Rectal smooth muscle tissue (tissue), 1 donor: ENCODE data around the gene FOXRED2.

Experiments used
- H3K27ac ChIP-seq: one replicate; pipeline ENCODE4 v1.7.0; 2013; ENCODE audit warnings: low read depth, low read length, inconsistent platforms
- H3K27me3 ChIP-seq: one replicate; pipeline ENCODE4 v1.7.0; 2013; ENCODE audit warnings: low read length; ENCODE audit not compliant: control insufficient read depth, insufficient read depth
- H3K36me3 ChIP-seq: one replicate; pipeline ENCODE4 v1.7.0; 2013; ENCODE audit warnings: low read length; ENCODE audit not compliant: control insufficient read depth, insufficient read depth
- H3K4me1 ChIP-seq: one replicate; pipeline ENCODE4 v1.7.0; 2013; ENCODE audit warnings: low read length; ENCODE audit not compliant: control insufficient read depth, insufficient read depth
- H3K4me3 ChIP-seq: one replicate; pipeline ENCODE4 v1.7.0; 2013; ENCODE audit warnings: low read length
- H3K9ac ChIP-seq: one replicate; pipeline ENCODE4 v1.7.0; 2013; ENCODE audit warnings: low read length

Gene FOXRED2

GRCh38 chr22:36510966-36511881 is 4.4 kb upstream of the FOXRED2 start:
- H3K36me3 ChIP-seq: peaks cover 39% of the 10 kb centered on the region
- no peak overlapping the region for H3K27ac ChIP-seq
- peaks cover 8% of the 10 kb centered on the region for H3K4me1 ChIP-seq
- H3K9ac ChIP-seq: no peak overlapping the region
- no peaks in the 10 kb centered on the region for H3K27me3 ChIP-seq
- H3K4me3 ChIP-seq: no peak overlapping the region

- H3K4me3 ChIP-seq: no peak overlapping the region
- no peaks in the 10 kb centered on the region for H3K27me3 ChIP-seq
- no peak overlapping the region for H3K9ac ChIP-seq
- peaks cover 36% of the 10 kb centered on the region for H3K36me3 ChIP-seq
- H3K27ac ChIP-seq: peak overlapping the region; percentile 30
- peaks cover 8% of the 10 kb centered on the region for H3K4me1 ChIP-seq
These were observed 3.5 kb upstream of the FOXRED2 start for GRCh38 chr22:36510384-36510783.

- peak overlapping the region; percentile 67 for H3K4me3 ChIP-seq
- no peaks in the 10 kb centered on the region for H3K27me3 ChIP-seq
- peaks cover 8% of the 10 kb centered on the region for H3K4me1 ChIP-seq
- peaks cover 15% of the 10 kb centered on the region for H3K36me3 ChIP-seq
- peak overlapping the region; percentile 49 for H3K27ac ChIP-seq
- no peak overlapping the region for H3K9ac ChIP-seq
These were observed 724 bp upstream of the FOXRED2 start for GRCh38 chr22:36507518-36508010.

- Histone ChIP-seq H3K36me3 (peaks cover 5% of the 10 kb centered on the region), H3K4me3 (peak overlapping the region; percentile 67)
These were observed 723 bp downstream of the FOXRED2 start for GRCh38 chr22:36505998-36506635.

GRCh38 chr22:36497910-36498665 is 8.8 kb downstream of the FOXRED2 start:
- no peaks in the 10 kb centered on the region for H3K27me3 ChIP-seq
- no peak overlapping the region for H3K9ac ChIP-seq
- no peak overlapping the region for H3K4me3 ChIP-seq
- no peaks in the 10 kb centered on the region for H3K4me1 ChIP-seq
- peaks cover 6% of the 10 kb centered on the region for H3K36me3 ChIP-seq
- H3K27ac ChIP-seq: no peak overlapping the region

More at GRCh38 chr22:36505998-36506635, 723 bp downstream of the FOXRED2 start:
- H3K9ac ChIP-seq: no peak overlapping the region
- no peaks in the 10 kb centered on the region for H3K27me3 ChIP-seq
- H3K27ac ChIP-seq: peak overlapping the region; percentile 71
- H3K4me1 ChIP-seq: peaks cover 8% of the 10 kb centered on the region

GRCh38 chr22:36493690-36494110 is 13.1 kb downstream of the FOXRED2 start:
- Histone ChIP-seq H3K9ac (no peak overlapping the region), H3K4me3 (no peak overlapping the region), H3K36me3 (peaks cover 6% of the 10 kb centered on the region)

GRCh38 chr22:36492109-36492508 is 14.7 kb downstream of the FOXRED2 start:
- H3K4me3 ChIP-seq: no peak overlapping the region
- no peak overlapping the region for H3K27ac ChIP-seq
- peaks cover 6% of the 10 kb centered on the region for H3K36me3 ChIP-seq
- H3K9ac ChIP-seq: no peak overlapping the region
- H3K27me3 ChIP-seq: no peaks in the 10 kb centered on the region
- no peaks in the 10 kb centered on the region for H3K4me1 ChIP-seq

More at GRCh38 chr22:36493690-36494110, 13.1 kb downstream of the FOXRED2 start:
- no peak overlapping the region for H3K27ac ChIP-seq
- no peaks in the 10 kb centered on the region for H3K27me3 ChIP-seq
- H3K4me1 ChIP-seq: no peaks in the 10 kb centered on the region

GRCh38 chr22:36491155-36491554 is 15.7 kb downstream of the FOXRED2 start:
- no peak overlapping the region for H3K9ac ChIP-seq
- H3K27me3 ChIP-seq: no peaks in the 10 kb centered on the region
- peaks cover 4% of the 10 kb centered on the region for H3K36me3 ChIP-seq
- H3K27ac ChIP-seq: no peak overlapping the region
- peaks cover 4% of the 10 kb centered on the region for H3K4me1 ChIP-seq
- no peak overlapping the region for H3K4me3 ChIP-seq

- no peaks in the 10 kb centered on the region for H3K36me3 ChIP-seq
- H3K9ac ChIP-seq: no peak overlapping the region
- H3K4me1 ChIP-seq: peaks cover 4% of the 10 kb centered on the region
- H3K4me3 ChIP-seq: no peak overlapping the region
- no peak overlapping the region for H3K27ac ChIP-seq
- H3K27me3 ChIP-seq: no peaks in the 10 kb centered on the region
These were observed 20.0 kb downstream of the FOXRED2 start for GRCh38 chr22:36486619-36487384.

- H3K4me1 ChIP-seq: peaks cover 13% of the 10 kb centered on the region
- H3K4me3 ChIP-seq: peak within 1 kb of the TSS; percentile 90
- H3K27me3 ChIP-seq: no peaks in the 10 kb centered on the region
- H3K9ac ChIP-seq: peak within 1 kb of the TSS; percentile 54
- peak within 1 kb of the TSS; percentile 97 for H3K27ac ChIP-seq
- peaks cover 11% of the 10 kb centered on the region for H3K36me3 ChIP-seq
These were observed 25.3 kb downstream of the FOXRED2 start, which contains the start of gene TXN2 for GRCh38 chr22:36481393-36482168. Gene TXN2 (minus strand): TSS chr22:36481640. CDS start chr22:36480837, 803 bp downstream.

GRCh38 chr22:36480941-36481392 is 25.9 kb downstream of the FOXRED2 start:
- peaks cover 9% of the 10 kb centered on the region for H3K4me1 ChIP-seq
- H3K9ac ChIP-seq: peak overlapping the region; percentile 54
- H3K27me3 ChIP-seq: no peaks in the 10 kb centered on the region
- peak overlapping the region; percentile 97 for H3K27ac ChIP-seq
- H3K36me3 ChIP-seq: peaks cover 15% of the 10 kb centered on the region
- peak overlapping the region; percentile 90 for H3K4me3 ChIP-seq
